HG03378 (cell line): ENCODE data around the gene RPS2.

Experiments
- ATAC-seq: cut with Tn5 transposase; IDR thresholded peaks from one replicate; pipeline ENCODE4 v1.9.1; 2021; ENCODE audit warnings: mild to moderate bottlenecking, moderate library complexity; ENCODE audit not compliant: unreplicated experiment

RPS2 gene

DNA sequence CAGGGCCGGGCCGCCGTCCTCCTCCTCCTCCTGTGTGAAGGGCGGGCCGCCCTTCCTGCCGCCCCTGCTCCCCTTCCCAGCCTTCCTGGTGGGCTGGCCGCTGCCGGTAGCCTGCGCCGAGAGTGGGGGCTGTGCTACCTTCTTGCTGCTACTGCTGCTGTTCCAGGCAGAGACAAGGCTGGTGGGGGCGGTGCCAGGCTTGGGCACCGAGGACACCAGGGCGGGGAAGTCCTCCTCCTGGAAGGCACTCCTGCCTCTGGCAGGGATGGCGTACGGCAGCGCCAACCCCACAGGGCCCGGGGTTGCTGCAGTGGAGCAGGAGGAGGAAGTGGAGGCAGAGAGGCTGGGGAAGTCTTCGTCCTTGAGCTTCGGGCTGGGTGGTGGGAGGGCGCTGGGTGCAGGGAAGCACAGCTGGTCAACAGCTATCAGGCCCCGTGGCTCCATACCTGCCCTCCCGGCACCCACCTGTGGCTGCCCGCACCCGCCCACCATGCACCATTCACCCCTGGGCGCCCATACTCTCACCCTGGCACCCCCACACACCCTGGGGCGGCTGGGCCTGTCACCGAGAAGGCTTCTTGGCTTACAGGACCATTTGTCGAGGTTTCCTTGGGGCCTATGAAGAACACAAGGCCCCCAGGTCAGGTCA, 35.4 kb upstream of the RPS2 start:
- ATAC-seq: no peak

DNA sequence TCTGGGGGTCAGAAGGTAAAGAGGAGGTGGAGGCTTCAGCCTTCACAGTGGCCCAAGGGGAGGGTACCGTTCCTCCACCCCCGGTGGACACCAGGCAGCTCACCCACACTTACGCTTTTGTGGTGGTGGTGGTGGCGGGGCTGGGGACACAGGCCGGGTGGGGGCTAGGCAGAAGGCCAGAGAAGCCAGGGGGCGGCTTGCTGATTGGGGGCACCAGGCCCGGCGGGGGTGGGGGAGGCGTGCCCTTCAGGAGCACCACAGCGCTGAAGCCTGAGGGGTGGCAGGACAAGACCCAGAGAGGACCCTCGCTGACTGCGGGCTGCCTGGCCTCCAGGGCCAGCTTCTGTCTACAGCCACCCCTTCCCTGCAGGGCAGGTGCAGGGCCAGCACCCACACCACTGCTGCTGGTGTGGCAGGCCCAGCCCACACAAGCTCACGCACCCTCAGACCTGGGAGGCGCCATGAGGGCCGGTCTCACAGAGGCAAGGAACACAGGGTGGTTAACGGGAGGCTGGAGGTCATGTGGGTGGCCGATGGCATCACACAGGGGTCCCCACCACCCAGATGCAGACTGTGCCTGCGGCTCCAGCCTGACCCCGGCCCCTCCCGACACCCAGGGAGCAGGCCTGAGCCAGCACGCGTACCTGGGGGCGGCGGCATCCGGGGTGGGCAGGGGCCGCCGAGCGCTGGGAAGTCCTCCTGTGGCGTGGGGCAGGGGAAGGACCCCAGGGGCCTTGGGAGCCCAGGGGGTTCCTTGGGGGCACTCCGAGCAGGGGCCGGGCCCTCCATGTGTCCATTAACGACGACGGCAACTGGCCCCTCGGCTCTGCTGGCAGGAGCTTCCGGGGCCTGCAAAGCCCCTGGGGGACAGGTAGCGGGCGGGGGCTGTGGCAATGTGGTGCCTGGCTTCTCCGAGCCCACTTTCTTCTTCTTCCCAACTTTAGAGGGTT, 34.5 kb upstream of the RPS2 start:
- no peak for ATAC-seq

DNA sequence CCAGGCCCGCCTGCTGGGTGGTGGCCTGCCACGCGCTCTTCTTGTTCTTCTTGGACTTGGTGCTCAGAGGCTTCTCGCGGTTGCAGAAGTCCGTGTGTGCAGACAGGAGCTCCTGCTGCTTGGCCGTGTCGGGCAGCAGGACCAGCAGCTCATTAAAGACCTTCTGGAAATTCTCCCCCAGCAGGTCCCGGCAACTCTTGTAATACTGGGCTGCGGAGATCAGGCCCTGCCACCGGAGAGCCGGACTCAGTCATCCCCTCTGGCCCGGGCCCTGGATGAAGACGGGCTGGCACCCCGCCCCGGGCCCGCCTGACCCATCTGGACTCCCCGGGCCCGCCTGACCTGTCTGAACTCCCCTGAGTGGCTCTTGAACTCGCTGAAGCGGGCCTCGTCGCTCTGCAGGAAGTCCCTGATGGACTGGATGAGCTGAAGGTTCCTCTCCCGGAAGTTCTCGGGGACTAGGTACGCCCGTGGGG, 33.8 kb upstream of the RPS2 start:
- no peak for ATAC-seq

DNA sequence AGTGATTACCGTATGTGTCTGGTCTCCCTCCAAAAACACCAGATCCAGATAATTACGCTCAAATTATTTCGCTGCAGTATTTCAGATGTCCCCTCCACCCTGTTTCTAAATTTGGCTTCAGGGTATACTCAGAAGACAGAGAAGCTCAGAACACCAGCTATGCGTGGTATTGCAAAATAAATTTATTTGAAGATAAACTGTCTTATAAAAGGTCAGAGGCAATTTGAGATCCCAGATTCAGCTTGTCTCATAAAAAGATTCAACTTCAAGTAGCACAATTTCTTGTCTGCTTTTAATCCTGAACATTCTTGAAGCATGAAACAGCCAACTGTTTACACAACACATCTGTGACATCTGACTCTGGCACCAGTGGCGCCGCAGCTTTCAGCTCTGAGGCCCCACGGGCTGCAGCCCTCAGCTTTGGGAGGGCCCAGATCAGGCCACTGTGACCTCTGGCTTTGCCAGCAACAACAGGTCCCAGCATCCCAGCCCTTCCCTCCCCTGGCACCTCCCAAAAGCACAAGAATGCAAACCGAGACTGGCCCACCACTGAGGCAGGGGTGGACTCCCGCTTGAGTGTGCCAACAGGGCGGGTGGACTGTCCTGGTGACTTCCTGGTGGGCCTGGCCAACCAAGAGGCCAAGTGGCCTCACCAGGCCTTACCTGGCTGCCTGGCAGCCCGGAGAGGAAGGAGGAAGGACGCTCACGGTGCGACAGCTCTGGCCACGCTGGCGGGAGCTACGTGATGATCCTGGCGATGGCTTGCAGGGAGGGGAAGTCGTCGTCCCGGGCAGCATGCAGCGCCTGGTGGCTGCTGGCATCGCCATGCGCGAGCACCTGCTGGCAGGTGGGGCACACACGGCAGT, 33.1 kb upstream of the RPS2 start:
- ATAC-seq: no peak

DNA sequence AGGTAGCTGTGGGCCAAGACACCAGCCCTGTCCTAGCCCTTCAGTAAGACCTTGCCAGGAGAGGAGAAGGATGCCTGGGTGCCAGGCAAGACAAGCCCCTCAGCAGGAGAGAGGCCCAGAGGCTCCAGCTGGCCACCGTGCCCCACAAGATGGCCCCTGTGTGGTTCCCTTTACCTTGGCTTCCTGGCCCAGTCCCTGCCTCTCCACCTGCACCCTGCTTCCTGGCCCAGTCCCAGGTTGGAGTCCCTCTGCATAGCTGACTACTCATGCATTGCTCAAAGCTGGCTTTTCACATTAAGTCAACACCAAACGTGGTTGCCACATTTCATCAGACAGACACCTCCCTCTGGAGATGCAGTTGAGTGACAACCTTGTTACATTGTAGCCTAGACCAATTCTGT, 29.1 kb upstream of the RPS2 start:
- no peak for ATAC-seq

DNA sequence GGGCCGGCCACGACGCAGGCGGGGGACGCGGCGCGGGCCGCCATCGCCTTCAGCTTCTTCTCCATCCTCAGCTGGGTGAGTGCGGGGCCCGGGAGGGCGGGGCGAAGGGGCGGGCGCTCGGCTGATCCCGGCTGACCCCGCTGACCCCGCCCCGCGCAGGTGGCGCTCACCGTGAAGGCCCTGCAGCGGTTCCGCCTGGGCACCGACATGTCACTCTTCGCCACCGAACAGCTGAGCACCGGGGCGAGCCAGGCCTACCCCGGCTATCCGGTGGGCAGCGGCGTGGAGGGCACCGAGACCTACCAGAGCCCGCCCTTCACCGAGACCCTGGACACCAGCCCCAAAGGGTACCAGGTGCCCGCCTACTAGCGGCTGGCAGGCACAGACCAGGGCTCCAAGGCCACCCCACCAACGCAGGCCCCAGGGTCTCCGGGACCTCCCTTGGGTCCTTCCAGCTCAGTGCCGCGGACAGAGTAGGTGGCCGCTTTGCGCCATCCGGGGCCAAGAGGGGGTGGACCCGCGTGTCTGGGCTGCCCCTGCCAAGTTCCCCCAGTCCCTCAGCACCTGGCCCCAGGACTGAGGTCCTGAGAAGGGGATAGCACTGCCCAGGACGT, 28.2 kb upstream of the RPS2 start:
- no peak for ATAC-seq

DNA sequence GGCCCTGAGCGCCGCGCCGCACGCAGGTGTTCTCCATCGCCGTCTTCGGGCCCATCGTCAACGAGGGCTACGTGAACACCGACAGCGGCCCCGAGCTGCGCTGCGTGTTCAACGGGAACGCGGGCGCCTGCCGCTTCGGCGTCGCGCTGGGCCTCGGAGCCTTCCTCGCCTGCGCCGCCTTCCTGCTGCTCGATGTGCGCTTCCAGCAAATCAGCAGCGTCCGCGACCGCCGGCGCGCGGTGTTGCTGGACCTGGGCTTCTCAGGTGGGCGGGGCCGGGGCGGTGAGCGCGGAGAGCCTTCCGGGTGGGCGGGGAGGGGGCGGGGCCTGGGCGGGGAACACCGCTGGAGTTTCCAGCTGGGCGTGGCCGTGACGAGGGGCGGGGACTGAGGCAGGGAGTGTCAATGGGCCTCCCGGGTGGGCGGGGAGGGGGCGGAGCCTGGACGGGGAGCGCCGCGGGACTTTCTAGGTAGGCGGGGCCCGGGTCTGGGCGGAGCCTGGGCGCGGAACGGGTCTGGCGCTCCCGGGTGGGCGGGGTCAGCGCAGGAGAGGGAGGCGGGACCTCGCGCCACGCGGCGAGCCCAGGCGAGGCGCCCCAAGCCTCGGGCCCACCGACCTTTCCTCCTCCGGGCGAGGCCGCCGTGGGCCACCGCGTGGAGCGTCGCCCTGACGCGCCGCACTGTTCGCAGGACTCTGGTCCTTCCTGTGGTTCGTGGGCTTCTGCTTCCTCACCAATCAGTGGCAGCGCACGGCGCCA, 27.5 kb upstream of the RPS2 start:
- no peak for ATAC-seq

DNA sequence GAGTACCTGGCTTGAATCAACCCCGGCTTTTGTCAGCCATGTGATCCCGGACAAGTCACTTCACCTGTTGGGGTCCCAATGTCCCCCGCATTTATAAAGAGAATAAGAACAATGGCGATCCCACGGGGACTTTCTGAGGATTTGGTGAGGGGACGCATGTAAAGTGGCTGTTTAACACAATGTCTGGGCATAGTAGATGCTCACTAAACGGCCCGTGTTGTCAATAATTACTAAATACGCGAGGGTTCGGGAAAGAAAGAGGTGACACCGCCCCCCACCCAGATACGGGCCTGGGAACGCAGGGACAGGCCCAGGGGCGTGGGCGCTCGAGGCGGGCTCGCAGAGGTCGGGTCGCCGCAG, 26.9 kb upstream of the RPS2 start:
- ATAC-seq: no peak

DNA sequence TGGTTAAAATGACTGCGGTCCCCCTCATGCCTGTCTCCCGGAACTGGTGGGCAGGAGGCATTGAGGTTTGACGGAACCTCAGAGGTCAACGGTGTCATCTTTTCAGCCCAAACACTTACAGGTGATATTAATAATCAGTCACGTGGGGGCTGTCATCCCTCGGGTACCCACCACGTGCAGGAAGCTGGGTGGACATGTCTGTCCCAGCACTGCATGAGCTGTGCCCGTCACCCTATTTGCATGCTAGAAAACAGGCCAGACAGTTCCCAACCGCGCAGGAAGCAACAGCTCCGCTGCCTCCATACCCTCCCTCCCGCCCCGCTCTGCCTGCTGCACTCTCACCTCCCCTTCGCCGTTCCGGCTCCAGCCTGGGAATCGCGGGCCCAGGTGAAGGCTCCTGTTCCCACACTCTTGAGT, 26.5 kb upstream of the RPS2 start:
- peak; percentile 43 for ATAC-seq

DNA sequence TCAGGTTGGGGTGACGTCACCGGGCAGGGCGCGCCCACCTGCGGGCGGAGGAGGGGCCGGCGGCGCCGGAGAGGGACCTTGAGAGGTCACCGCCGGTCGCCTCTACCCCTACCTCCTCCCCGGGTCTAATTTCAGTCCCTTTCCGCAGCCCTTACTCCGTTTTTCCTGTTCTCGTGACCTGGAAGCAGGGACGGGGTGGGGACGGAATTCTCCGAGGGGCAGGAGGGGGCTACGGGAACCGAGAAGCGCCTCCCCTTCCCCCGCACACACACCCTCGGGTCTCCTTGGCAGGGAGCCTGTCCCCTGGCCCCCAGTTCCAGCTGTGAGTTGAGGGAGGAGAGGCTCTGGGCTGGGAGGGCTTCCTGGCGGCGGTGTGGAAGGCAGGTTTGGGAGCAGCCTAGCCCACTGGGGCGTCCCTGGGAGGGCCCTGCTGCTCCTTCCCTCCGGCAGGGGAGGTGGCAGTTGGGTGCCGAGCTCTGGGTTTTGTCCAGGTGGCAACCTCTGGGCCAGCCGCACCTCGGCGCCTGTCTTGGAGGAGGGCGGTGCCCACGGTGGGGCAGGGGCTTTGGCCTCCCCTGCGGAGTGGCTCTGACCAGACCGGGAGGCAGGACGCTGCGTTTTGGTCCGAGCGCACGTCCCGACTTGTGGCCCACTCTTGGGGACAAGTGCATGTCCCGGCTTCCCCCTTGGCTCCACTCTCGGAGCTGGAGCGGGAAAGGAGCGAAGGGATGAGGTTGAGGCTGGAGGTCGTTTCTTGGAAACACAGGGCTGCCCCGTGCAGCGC, 25.9 kb upstream of the RPS2 start:
- peak; percentile 3 for ATAC-seq

DNA sequence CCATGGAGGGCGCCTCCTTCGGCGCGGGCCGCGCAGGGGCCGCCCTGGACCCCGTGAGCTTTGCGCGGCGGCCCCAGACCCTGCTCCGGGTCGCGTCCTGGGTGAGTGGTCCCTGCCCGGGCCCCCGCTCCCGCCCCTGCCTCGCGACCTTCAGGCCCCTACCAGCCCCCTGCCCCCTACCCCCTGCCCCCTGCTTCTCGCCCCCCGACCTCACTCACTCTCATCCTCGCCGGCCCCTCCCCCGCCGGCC, 25.4 kb upstream of the RPS2 start:
- ATAC-seq: no peak

DNA sequence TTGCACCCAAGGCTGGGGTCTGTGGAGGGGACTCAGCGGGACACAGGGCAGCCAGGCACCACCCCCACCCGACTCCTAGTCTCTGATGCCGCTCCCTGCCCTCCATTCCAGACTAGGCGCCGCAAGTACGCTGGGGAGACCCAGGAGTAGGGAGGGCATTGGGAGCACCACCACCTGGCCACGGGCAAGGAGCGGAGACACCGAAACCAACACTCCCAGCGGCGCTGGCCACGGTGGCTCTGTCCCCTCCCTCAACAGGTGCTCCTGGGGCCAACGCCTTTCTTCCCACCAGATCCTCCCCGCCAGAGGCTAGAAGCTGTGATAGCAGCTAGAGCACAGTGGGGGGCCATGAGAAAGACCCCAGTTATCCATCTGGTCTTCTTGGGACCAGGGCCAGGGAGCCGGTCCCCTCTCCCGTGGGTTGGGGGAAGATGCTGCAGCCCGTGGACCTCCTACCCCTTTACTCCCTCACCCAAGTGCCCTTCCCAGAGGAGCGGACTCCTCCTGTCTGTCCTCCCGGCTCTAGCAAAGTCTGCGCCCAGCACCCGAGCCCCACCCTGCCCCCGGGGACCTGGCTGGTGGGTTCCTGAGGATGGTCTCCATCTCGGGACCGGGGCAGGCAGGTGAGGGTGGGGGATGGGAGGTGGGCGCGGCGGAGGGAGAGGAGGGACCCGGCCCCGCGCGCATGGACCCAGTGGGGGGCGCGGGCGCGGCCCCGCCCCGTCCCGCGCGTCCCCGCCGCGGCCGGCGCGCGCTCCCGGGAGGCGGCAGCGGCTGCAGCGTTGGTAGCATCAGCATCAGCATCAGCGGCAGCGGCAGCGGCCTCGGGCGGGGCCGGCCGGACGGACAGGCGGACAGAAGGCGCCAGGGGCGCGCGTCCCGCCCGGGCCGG, 24.8 kb upstream of the RPS2 start, which contains the start of gene SYNGR3:
TSS of gene SYNGR3 (plus strand) at position 762 of the 892 bp plus-strand sequence. CDS start 133 bp downstream, outside the sequence.
- no peak for ATAC-seq

DNA sequence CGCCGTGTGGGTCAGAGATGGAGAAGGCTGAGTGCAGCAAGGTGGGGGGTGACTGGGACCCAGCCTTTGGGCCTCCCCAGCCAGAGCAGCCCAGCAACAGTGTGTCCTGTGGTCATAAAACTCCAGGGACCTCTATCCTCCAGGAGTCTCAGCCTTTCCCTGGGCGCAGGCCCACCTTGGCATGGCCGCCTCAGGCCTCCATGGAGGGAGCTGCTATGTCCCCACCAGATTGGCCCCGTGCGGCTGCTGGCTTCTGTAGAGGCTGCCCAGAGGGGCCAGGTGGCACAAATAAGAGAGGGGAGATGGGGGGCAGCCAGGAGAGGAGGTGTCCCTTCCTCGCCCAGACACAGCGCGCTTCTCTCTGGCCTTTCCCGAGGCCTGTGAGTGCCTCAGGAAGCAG, 22.6 kb upstream of the RPS2 start:
- ATAC-seq: no peak

DNA sequence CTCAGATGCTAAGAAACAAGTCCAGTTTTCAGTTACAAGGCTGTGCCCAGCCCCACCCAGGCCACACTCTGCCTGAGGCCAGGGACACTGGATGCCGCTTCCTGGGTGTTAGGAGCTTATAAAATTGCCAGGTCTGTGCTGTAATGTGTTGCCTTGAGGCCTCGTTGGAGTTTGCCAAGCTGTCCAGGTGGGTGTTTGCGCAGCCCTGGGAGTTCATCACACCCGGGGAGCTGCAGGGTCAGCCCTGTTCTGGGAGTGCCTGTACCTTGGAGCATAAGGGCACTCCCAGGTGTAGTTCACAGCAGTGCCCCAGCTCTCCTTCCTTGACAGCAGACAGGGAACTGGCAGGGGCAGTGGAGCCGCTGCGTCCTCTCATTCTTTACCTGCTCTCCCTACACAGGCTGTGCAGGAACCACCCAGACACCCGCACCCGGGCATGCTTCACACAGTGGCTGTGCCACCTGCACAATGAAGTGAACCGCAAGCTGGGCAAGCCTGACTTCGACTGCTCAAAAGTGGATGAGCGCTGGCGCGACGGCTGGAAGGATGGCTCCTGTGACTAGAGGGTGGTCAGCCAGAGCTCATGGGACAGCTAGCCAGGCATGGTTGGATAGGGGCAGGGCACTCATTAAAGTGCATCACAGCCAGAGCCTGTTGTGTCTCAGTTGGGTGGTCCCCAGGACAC, 21.0 kb upstream of the RPS2 start:
- ATAC-seq: no peak

DNA sequence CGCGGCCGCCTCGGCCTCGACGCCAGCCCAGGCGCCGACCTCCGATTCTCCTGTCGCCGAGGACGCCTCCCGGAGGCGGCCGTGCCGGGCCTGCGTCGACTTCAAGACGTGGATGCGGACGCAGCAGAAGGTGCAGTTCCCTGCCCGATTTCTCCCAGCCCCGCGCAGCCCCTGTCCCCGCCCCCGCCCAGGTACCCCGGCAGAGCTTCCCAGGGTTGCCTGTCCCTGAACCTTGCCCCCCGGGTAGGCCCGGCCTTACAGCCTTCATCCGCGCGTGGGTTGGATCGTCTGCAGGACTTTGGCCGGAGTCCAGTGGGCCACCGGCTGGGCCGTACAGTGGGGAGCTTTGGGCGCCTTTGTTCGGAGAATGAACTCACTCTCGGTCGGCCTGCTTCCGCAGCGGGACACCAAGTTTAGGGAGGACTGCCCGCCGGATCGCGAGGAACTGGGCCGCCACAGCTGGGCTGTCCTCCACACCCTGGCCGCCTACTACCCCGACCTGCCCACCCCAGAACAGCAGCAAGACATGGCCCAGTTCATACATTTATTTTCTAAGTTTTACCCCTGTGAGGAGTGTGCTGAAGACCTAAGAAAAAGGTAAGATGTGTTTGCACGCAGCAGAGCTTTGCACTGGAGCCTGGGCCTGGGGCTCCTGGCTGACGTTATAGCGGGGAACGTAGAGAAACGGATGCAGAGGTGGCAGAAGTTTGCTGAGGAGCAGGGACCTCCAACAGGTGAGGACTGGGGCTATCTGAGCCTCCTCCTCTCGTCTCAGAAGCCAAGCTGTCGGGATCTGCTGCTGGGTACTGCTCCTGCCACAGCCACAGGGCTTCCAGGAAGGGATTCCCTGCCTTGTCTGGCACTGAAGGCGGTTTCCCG, 20.0 kb upstream of the RPS2 start:
- ATAC-seq: no peak

DNA sequence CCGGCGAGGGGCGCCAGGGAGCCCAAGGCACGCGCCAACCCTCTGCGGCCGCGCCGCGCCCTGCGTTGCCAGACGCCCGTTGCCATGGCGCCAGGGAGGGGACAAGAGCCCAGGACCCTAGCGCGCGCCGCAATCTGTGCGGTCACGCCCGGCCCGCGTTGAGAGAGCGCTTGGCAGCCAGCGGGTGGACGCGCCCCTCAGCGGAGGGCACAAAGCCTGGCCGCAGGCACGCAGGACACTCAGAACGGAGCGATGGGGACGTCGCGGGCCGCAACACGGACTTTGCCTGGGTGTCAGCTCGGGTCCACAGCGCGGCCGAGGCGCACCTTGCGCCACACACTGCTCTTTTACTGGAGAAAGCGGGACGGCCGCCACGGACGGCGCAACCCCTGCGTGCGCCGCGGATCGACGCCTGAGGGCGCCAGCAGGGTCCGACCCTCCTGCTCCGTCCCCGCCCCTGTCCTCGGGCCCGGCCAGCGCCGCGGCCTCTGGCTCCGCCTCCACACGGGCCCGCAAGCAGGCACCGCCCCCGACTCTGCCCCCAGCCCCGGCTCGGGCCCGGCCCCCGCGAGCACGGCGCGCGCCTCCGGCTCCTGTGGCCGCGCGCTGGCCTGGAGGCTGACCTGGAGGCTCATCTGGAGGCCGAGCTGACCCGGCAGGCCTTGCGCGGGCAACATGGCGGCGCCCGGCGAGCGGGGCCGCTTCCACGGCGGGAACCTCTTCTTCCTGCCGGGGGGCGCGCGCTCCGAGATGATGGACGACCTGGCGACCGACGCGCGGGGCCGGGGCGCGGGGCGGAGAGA, 19.1 kb upstream of the RPS2 start, which contains the start of gene GFER:
TSS of gene GFER (plus strand) at position 650 of the 803 bp plus-strand sequence. CDS start at position 676, 26 bp downstream.
- peak; percentile 48 for ATAC-seq
